ENCODE measurements around the gene RAB26.

RAB26 gene

DNA sequence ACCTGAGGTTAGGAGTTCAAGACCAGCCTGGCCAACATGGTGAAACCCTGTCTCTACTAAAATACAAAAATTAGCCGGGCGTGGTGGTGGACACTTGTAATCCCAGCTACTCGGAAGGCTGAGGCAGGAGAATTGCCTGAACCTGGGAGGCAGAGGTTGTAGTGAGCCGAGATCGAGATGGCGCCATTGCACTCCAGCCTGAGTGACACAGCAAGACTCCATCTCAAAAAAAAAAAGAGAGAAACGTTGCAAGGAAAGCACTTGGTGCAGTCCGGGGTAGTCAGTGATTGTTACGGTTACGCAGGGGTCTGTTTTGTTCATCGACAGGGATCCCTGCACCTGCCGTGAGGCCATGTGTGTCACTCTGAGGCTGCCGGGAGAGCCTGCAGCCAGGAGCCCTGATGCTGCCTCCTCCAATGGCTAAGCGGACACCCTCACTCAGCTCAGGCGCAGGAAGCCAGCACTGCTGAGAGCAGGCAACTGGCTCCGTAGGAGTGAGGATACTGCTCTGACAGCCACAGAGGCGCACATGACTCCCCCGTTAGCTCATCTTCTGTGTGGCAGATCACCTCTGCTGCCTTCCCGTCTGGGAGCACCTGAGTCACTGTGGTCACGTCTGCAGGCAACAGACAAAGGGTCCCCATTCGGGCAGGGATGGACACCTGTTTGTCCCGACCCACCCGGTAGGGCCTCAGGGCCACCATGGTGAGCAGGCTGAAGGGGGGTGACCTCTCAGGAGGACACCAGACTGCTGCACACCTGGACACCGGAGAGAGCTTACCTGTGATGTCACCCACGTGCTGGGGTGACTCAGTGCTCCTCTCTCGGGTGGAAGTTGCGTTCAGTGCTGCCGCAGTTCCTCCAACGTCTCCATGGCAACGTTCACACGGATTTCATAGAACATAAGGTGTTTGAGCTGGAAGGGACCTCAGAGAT, 5.2 kb upstream of the RAB26 start:
- DNase-seq (ENCODE audit: low read depth in 2 of 3, low spot score in 1 of 3) = no peak

DNA sequence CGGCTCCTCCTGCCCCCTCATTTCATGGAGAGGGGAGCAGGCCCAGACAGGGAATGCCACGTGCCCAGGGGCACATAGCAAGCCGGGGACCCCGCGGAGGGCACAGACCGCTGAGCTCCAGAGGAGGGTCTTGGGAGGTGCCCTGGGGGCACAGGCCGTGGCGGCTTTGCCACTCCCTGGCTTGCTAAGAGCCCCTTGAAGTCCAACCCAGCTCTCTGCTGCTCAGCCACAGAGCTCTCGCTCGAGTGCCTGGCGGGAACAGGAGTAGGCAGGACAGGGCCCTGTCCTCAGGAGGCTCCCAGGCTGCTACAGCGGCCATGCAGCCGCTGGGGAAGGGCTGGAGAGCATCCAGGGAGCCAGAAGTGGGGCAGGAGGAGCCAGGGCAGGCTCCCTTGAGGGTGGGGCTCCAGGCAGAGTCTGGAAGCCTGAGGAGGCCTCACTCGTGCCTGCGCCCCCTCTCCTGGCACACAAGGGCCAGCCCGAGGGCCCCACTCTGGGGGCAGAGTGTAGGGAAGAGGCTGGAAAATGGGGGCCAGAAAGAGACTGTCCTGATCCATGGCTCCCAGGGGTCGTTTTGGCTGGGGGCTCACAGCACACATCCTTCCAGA, 4.4 kb upstream of the RAB26 start:
- no peak for DNase-seq (ENCODE audit: low read depth in 2 of 3, low spot score in 1 of 3)

DNA sequence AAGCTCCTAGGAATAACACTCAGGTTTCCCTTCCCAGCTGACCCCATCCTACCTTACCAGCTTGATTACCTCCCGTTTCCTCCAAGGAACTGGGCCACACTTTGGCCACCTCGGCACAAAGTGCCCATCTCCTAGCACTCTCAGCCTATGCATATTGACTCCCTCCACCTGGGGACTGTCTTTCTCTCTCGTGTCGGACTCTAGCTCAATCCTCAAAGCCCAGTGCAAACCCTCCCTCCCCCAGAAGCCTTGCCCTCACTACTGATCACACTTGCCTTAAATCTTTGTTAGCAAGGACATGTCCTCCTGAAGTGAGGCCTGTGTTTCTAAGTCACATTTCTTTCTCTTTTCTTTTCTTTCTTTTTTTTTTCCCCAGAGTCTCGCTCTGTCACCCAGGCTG, 2.6 kb upstream of the RAB26 start:
- no peak for DNase-seq (ENCODE audit: low read depth in 2 of 3, low spot score in 1 of 3)

DNA sequence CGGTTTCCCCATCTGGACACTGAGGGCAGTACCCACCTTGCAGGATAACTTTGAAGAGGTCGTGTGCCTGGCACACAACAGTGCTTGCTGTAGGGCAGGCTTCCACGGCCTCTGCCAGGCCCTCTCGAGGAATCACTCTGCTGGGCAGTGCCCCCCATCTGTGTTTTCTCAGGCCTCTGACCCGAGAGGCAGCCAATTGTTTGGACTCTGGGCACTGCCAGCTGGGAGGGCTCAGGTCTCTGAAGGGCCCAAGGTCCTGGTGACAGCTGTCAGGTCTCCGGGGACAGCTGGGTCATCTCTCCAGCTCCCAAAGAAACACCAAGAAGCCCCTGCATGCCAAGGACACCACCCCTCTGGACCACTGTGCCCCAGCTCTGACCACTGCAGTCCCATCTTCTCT, 1.0 kb upstream of the RAB26 start:
- no peak for DNase-seq (ENCODE audit: low read depth in 2 of 3, low spot score in 1 of 3)

DNA sequence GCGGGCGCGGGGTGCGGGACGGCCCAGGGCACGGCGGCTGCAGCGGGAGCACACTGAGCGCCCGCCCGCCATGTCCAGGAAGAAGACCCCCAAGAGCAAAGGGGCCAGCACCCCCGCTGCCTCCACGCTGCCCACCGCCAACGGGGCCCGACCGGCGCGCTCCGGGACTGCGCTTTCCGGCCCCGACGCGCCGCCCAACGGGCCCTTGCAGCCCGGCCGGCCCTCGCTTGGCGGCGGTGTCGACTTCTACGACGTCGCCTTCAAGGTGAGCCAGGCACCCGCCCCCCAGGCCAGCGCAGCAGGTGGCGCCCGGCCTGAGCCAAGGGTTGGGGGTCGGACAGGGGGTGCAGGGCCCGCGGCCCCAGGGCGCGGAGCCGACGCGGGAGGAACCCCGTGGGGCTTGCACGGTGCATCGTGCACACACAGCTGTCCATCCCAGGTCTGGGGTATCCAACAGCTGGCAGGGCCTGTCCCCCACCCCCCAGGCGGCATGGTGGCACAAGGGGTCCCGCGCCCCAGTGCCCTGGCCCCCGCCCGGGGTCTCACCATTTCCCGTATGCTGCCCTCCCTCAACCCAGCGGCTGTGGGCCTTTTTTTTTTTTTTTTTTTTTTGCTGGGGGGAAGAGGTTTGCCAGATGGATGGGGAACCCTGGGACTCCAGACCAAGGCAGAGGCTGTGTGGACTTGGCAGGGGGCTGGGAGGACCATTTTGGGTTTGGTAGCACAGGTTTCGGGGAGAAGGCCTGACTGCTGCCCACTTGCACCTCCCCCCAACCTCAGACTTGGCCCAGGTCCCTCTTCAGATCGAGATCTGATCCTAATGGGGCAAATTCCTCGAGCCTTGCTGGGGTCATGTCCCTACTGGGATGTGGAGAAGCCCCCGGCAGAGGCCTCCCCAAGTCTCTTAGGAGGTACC, 547 bp downstream of the RAB26 start:
- no peak for DNase-seq (ENCODE audit: low read depth in 2 of 3, low spot score in 1 of 3)

DNA sequence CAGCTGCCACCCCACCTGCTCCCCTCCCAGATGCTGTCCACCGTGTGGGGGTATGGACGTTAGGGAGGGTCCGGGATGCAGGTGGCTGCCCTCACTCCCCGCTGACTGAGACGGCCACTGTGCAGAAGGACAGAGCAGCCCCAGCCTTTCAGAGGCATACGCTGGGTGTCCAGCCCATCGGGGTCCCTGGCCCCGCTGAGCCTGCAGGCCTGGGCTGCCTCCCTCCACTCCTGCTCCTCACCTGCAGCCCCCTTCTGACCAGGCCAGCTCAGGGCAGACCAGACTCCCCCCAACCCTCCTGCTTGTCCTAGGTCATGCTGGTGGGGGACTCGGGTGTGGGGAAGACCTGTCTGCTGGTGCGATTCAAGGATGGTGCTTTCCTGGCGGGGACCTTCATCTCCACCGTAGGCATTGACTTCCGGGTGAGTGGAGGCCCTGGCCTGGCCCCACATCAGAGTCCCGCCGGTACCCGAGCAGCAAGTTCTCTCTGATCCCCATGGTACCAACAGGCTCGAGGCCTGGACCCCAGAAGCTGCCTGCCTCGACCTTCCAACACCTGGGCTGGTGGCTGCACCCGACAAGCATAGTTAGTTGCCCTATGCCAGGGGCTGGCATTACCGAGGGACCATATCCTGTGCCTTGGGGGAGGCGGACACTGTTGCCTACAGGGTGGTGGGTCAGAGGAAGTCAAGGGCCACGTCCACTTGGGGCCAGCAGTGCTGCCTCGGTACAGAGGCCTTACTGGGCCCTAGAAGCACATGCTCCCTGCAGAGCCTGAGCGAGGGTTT, 1.4 kb downstream of the RAB26 start:
- DNase-seq (ENCODE audit: low read depth in 2 of 3, low spot score in 1 of 3) = no peak

DNA sequence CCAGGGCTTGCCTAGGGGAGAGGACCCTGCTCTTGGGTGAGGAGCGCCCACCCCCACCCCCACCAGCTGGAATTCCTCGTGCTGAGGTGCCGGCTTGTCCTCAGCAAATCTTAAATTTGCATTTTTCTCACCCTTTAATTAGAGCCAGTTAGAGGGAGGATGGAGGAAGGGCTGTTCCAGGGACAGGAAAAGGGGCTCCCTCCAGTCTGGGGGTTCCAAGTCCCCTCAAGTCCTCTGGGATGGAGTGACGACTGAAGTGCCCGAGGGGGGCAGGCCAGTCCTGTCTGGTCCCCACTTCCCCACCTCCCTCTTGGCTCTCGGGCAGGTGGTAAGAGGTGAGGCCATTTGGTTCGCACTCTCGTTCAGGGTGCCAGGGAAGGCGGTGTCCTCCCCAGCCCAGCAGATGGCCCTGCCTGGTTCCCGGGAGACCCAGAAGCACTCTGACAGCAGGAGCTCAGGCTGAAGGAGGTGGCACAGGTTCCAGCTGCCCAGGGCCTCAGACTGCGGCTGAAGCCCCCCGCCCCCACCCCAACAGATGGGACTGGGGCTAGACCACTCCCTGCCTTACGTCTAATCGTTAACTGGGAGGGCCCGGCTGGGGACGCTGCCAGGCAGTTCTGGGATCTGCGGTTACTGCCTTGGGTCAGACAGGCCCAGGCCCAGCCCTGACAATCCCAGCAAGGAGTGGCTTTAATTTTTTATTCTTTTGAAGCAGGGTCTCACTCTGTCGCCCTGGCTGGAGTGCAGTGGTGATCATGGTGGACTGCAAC, 2.2 kb downstream of the RAB26 start:
- DNase-seq (ENCODE audit: low read depth in 2 of 3, low spot score in 1 of 3) = no peak

DNA sequence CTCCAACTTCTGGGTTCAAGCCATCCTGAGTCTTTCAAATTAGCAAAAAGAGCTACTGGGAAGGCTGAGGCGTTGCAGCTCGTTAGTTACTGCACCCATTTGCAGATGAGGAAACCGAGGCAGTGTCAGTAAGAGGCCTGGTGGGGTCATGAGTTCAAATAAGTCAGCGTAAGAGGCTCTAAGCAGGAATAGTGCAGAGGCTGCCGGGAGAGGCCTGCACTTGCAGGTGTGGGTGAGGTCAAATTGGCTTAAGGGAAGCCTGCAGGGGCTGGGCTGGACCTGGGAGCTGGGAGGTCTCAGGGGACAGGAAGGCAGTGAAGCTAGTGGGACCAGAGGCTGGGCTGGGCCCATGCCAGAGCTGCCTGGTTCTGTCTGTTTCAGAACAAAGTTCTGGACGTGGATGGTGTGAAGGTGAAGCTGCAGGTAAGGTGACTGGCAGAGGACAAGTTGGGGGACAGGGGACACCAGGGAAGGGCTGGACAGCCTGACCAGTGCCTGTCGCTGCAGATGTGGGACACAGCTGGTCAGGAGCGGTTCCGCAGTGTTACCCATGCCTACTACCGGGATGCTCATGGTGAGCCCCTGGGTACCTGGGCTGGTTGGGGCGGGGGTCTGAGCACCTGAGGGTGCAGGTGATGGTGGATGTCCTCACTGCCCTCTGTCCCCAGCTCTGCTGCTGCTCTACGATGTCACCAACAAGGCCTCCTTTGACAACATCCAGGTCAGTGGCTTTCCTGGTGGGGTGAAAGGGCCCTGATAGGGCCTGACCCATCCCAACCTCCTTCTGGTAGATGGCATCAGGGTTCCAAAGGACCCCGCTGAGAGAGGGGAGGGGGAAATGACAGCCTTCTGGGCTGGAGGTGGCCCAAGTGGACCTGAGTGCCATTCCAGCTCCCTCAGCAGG, 3.0 kb downstream of the RAB26 start:
- DNase-seq (ENCODE audit: low read depth in 2 of 3, low spot score in 1 of 3) = no peak

DNA sequence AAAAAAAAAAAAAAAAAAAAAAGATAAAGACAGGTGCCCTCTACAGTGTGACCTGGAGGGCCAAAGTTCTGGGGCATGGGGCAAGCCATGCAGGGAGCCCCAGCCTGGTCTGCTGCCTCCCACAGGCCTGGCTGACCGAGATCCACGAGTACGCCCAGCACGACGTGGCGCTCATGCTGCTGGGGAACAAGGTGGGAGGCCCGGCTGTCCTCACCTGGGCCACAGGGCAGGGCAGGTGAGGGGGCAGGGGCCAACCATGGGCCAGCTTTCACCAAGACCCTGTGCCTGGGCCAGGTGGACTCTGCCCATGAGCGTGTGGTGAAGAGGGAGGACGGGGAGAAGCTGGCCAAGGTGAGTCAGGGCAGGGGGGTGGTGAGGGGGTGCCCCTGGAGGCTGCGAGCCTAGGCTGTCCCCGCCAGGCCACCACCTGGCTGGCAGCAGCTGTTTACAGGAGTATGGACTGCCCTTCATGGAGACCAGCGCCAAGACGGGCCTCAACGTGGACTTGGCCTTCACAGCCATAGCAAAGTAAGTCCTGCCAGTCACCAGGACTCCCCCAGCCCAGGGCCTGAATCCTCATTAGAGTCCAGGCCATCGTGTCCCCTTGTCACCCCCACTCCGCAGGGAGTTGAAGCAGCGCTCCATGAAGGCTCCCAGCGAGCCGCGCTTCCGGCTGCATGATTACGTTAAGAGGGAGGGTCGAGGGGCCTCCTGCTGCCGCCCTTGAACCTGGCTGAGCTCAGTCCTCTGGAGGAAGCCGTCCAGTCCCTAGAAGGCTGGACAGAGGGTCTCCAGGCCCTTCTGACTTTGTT, 4.5 kb downstream of the RAB26 start:
- DNase-seq (ENCODE audit: low read depth in 2 of 3, low spot score in 1 of 3) = no peak

DNA sequence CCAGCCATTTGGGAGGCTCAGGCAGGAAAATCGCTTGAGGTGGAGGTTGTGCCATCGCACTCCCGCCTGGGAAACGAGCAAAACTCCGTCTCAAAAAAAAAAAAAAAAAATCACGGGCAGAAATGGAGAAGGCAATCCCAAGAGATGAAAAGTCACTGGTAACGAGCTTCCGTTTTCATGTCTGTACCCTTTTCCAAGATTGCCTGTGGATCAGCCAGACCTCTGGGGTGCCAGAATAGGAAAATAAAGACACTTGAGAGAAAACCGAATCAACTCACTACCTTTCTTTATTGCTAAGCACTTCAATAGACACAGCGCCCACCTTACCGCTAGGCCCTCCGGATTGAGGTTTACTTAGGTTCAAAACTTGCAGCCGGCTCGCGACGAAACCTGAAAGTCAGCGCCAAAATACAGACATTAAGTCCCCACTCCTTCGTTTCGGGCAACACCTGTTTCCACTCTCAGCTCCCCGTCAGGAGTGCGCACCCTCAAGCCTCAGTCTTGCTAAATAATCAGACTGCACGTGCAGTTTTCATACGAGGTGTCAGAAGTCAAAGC, 6.2 kb downstream of the RAB26 start:
- DNase-seq (ENCODE audit: low read depth in 2 of 3, low spot score in 1 of 3) = peak in 1 of 3 donors; percentile 20

DNA sequence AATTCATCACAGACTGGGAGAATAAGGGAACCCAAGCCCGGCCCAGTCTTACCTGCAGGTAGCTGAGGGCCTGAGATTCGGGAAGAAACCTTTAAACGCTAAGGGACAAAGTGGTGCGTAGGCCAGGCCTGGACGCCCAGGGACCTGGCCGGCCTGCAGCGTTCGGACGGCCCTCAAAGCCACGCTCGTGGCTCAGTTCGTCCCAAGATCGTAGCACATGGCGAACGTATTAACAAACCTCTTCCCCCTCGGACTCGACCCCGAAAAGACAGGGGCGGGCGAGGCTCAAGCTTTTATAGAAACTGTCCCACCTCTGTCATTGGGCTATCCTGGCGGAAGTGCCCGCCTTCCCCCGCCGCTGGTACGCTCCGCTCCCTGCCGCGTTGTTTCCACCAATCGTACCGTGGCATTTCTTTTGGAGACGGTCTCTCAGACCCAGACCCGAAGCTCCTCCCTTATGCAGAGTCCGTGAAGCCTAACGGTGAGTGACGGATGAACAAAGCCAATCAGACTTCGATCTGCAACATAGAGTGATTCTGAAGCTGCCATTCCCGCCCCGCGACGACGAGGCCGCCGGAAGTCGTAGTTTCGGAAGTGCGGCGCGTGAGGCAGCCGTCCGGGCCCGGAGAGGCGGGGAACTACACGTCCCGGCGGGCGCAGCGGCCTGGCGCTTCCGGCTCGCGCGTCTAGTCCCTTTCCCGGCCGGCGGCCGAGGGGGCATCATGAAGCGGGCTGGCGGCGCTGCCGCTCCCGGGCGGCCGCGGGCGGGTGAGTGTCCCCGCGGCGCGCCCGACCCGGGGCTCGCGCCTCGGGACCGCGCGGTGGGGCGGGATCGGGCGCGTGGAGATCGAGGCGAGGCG, 6.9 kb downstream of the RAB26 start, which contains the start of gene TRAF7:
TRAF7 (plus strand) TSS at position 692 of the 860 bp plus-strand sequence. CDS start 8,139 bp downstream, outside the sequence.
- peak; percentile 95 to 97 (median 96) for DNase-seq (ENCODE audit: low read depth in 2 of 3, low spot score in 1 of 3)

DNA sequence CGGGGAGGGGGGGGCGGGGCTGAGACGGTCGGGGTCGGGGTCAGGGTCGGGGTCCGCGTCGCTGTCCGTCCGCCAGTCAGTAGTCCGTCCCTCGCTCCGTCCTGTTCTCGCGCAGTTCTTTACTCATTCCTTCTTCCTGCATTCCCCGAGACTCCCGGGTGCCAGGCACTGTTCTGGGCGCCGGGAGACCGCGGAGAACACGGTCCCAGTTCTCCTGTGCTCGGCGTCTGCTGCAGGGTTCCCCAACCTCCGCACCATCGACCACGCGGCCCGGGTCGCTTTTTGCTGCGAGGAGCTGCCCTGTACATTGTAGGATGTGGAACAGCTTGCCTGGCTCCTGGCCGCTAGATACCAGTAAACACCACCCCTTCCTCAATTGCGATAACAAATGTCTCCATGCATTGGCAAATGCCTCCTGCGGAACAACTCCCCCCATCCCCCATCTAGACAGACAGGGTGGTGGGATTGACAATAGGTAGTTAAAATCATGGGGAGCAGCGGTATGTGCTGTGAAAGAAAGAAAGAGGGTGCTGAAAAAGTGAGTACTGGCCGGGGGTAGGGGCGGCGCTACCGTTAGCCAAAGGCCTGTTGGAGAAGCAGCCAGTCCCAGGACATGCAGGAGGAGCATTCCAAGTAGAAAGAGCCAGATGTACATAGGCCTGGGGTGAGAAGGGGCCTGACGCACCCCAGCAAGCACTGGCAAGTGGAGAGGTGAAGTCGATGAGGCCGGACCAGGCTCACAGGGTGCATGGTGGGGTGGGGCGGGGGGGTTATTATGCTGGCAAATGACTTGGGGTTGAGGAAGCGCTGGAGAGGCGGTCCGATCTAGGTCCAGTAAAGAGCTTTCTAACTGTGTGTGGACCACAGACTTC, 7.8 kb downstream of the RAB26 start:
- DNase-seq (ENCODE audit: low read depth in 2 of 3, low spot score in 1 of 3) = no peak

DNA sequence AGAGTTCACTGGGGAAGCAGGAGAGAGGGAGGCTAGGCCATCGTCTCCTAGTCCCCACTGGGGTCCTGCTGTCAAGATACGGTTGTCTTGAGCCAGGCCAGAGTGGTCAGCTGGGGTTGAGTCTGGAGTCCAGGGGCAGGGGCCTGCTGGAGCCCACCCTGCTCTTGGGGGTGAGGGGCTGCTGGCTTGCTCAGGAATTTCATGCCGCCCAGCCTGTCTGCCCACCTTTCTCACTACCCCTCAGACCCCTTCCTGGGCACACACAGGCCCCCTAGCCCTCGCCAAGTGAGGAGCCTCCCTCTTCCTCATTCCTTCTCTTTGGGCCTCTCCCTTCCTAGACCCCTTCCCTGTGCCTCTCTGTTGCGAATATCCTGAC, 8.4 kb downstream of the RAB26 start:
- DNase-seq (ENCODE audit: low read depth in 2 of 3, low spot score in 1 of 3) = no peak

DNA sequence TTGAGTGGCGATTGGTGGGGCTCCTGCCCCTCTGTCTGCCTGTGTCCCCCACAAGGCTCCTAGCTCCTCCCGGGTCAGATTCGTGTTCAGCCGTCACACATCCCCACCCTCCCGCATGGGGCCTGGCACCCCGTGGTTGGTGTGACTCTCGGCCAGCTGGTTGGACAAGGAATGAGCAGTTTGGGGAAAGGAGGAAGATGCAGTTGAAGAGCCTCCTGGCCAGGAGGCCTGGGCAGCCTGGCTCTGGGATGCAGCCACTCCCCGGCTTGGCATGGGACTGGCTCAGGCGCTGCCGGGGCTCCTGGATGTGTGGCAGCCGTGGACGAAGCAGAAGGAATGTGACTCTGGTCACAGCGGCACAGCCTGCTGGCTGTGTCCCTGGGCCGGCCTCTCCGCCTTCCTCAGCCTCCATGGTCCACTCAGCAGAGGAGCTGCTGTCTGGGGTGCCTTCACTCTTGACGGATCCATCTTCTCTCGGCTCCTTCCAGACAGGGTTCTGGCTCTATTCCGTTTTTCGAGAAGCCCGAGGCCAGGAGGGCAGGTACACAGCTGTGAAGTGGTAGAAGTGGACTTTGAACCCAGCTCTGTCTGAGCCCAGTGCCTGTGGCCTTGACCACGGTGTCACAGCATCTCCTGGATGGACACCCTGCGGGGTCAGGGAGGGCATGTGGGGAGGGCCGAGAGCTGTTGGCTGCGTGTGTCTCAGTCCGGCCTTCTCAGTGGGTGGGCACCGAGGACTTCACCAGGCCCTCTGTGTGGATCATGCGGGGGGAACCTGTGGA, 9.2 kb downstream of the RAB26 start:
- DNase-seq (ENCODE audit: low read depth in 2 of 3, low spot score in 1 of 3) = no peak

DNA sequence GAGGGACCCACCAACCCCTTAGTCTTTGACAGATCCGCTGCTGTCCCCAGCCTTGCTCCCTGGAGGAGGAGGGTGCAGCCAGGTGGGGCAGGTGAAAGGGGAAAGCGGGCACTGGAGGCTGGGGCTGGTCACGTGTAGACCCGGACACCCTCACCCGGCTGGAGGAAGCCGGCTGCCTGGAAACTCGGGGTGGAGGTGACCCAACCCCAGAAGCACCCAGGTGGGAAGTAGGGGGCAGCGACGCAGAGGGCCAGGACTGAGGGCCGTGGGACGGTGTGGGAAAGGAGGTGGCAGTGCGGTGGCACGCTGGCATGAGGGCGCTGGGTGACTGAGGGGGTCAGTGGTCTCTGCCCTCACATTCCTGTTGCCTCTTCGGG, 9.8 kb downstream of the RAB26 start:
- DNase-seq (ENCODE audit: low read depth in 2 of 3, low spot score in 1 of 3) = no peak

Measured in stimulated activated CD4-positive, alpha-beta T cell treated with anti-CD3 and anti-CD28 coated beads, Interleukin-12 subunit alpha, Interleukin-12 subunit beta, amount 100 ng/mL, for 48 hours (primary cell).